Measurements from ENCODE around the gene OR4D9.

DNA sequence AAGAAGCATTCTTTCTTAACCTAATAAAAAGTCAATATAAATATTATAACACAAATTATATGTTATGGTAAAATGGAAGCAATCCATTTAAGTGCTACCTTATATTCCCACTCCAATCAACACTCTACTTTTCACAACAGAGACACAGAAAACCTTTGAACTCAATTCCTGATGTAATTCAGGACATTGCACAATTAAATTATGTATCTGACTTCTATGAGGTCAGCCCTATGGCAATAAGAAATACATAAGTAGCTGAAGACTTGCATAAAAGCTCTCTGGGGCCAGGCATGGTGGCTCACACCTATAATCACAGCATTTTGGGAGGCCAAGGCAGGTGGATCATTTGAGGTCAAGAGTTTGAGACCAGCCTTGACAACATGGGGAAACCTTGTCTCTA lies 31.4 kb upstream of the OR4D9 start:
- no peak for TF ChIP-seq EZH2phosphoT487 (IDR thresholded peaks at IDR 0.05; ENCODE audit: unreplicated experiment)
- no peak for TF ChIP-seq CREB1 (CRISPR knock-in tag; IDR thresholded peaks at IDR 0.05; ENCODE audit: low read depth)
- TF ChIP-seq, protein P1, sequence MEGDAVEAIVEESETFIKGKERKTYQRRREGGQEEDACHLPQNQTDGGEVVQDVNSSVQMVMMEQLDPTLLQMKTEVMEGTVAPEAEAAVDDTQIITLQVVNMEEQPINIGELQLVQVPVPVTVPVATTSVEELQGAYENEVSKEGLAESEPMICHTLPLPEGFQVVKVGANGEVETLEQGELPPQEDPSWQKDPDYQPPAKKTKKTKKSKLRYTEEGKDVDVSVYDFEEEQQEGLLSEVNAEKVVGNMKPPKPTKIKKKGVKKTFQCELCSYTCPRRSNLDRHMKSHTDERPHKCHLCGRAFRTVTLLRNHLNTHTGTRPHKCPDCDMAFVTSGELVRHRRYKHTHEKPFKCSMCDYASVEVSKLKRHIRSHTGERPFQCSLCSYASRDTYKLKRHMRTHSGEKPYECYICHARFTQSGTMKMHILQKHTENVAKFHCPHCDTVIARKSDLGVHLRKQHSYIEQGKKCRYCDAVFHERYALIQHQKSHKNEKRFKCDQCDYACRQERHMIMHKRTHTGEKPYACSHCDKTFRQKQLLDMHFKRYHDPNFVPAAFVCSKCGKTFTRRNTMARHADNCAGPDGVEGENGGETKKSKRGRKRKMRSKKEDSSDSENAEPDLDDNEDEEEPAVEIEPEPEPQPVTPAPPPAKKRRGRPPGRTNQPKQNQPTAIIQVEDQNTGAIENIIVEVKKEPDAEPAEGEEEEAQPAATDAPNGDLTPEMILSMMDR (conservative IDR thresholded peaks at IDR 0.05; ENCODE audit: low read depth in 2 of 2): no peak
- no peak for TF ChIP-seq JUNB (IDR thresholded peaks at IDR 0.05; ENCODE audit: unreplicated experiment)
- no peak for TF ChIP-seq POLR2AphosphoS5 (IDR thresholded peaks at IDR 0.05; ENCODE audit: low read depth)
- TF ChIP-seq, protein P2, sequence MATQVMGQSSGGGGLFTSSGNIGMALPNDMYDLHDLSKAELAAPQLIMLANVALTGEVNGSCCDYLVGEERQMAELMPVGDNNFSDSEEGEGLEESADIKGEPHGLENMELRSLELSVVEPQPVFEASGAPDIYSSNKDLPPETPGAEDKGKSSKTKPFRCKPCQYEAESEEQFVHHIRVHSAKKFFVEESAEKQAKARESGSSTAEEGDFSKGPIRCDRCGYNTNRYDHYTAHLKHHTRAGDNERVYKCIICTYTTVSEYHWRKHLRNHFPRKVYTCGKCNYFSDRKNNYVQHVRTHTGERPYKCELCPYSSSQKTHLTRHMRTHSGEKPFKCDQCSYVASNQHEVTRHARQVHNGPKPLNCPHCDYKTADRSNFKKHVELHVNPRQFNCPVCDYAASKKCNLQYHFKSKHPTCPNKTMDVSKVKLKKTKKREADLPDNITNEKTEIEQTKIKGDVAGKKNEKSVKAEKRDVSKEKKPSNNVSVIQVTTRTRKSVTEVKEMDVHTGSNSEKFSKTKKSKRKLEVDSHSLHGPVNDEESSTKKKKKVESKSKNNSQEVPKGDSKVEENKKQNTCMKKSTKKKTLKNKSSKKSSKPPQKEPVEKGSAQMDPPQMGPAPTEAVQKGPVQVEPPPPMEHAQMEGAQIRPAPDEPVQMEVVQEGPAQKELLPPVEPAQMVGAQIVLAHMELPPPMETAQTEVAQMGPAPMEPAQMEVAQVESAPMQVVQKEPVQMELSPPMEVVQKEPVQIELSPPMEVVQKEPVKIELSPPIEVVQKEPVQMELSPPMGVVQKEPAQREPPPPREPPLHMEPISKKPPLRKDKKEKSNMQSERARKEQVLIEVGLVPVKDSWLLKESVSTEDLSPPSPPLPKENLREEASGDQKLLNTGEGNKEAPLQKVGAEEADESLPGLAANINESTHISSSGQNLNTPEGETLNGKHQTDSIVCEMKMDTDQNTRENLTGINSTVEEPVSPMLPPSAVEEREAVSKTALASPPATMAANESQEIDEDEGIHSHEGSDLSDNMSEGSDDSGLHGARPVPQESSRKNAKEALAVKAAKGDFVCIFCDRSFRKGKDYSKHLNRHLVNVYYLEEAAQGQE (IDR thresholded peaks at IDR 0.05; ENCODE audit: unreplicated experiment): no peak
- TF ChIP-seq EZH2 (IDR thresholded peaks at IDR 0.05; ENCODE audit: low read depth, unreplicated experiment): no peak
- TF ChIP-seq, protein P3, sequence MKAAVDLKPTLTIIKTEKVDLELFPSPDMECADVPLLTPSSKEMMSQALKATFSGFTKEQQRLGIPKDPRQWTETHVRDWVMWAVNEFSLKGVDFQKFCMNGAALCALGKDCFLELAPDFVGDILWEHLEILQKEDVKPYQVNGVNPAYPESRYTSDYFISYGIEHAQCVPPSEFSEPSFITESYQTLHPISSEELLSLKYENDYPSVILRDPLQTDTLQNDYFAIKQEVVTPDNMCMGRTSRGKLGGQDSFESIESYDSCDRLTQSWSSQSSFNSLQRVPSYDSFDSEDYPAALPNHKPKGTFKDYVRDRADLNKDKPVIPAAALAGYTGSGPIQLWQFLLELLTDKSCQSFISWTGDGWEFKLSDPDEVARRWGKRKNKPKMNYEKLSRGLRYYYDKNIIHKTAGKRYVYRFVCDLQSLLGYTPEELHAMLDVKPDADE (IDR thresholded peaks at IDR 0.05): no peak

All from GM23338 (cell line).